Kidney tubule cell (primary cell): ENCODE results near the gene ARGFX.
"Not testable (repeated sequence)": the region's sequence is repeated elsewhere in the genome, so short reads cannot be mapped to it uniquely, and the experiment has no call there.

Experiments
- DNase-seq: peaks from one replicate; pipeline ENCODE4 v3.0.0-alpha.2; 2018; ENCODE audit warnings: low spot score

ARGFX gene

DNA sequence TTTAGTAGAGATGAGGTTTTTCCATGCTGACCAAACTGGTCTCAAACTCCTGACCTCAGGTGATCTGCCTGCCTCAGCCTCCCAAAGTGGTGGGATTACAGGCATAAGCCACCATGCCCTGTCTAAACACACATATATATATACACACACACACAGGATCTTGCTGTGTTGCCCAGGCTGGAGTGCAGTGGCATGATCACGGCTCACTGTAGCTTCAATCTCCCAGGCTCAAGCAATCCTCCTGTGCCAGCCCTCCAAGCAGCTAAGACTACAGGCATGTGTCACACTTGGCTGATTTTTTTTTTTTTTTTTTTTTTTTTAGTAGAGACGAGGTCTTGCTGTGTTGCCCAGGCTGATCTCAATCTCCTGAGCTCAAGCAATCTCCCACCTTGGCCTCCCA lies 32.2 kb downstream of the ARGFX start:
- DNase-seq, result not testable (repeated sequence)

DNA sequence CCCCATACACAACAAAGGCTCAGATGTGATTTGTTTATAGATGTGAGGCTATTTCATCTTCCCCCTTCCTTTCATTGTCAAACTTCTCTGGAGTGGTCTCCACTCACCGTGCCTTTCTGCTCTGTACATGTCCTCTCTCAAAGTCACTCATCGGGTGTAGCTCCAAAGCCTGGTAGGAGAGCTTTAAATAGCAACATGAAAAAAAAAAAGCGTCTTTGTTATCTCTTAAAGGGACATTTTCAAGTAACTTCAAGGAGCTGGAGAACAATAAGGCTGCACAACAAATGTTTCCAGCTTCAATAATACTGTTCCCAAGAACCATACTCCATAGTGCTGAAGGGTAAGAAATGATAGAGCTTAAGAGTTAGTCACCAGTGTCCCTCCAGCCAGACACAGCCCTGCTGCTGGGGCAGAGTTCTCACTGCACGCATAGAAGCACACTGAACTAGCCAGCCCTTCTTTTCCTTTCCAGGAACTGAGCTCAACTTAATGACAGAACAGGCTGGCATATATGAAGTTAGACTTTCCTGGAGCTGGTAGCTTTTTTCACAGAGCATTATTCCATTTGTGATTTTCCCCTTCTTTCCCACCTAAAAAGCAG lies 33.6 kb downstream of the ARGFX start:
- peak; percentile 3 for DNase-seq

- peak; percentile 14 for DNase-seq
Measured at GRCh38 chr3:121604759-121605158, 37.0 kb downstream of the ARGFX start.

- no peak for DNase-seq
Measured at GRCh38 chr3:121606106-121606505, 38.4 kb downstream of the ARGFX start.
